ENCODE measurements around the gene FAM200B.

The FAM200B gene

GRCh38 chr4:15696866-15697265, 15.2 kb downstream of the FAM200B start:
- TF ChIP-seq GATA2 (IDR thresholded peaks at IDR 0.05; ENCODE audit: low read depth, low read length) (no peak), GATA3 (IDR thresholded peaks at IDR 0.05; ENCODE audit: low read depth, low read length) (no peak)

DNA sequence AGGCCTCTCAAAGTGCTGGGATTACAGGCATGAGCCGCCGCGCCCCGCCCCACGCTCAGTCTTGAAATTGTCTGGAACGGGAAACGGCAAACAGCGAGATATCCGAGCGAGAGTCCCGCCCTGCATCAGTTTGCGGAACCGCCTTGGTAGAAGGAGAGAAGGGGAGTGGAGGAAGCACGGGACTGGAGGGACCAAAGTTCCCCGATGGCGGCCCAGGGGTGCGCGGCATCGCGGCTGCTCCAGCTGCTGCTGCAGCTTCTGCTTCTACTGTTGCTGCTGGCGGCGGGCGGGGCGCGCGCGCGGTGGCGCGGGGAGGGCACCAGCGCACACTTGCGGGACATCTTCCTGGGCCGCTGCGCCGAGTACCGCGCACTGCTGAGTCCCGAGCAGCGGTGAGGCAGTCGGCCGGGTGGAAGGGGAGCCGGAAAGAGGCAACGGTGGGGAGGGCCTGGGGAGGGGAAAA, 21.3 kb downstream of the FAM200B start, which contains the start of gene BST1:
Gene BST1 (plus strand): TSS at position 125 of the 463 bp plus-strand sequence. CDS start 80 bp downstream, at position 205.
- no peak for TF ChIP-seq GATA3 (IDR thresholded peaks at IDR 0.05; ENCODE audit: low read depth, low read length)
- TF ChIP-seq GATA2 (IDR thresholded peaks at IDR 0.05; ENCODE audit: low read depth, low read length): no peak

GRCh38 chr4:15703439-15703838, 21.8 kb downstream of the FAM200B start:
- TF ChIP-seq GATA2 (IDR thresholded peaks at IDR 0.05; ENCODE audit: low read depth, low read length) (no peak), GATA3 (IDR thresholded peaks at IDR 0.05; ENCODE audit: low read depth, low read length) (no peak)

DNA sequence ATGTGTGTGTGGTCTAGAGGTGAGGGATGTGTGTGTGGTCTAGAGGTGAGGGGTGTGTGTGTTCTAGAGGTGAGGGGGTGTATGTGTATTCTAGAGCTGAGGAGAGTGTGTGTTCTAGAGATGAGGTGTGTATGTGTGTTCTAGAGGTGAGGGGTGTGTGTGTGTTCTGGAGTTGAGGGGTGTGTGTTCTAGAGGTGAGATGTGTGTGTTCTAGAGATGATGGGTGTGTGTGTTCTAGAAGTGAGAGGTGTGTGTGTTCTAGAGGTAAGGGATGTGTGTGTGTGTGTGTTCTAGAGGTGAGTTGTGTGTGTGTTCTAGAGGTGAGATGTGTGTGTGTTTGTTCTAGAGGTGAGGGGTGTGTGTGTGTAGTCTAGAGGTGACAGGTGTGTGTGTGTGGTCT, 22.5 kb downstream of the FAM200B start:
- TF ChIP-seq GATA2 (IDR thresholded peaks at IDR 0.05; ENCODE audit: low read depth, low read length) (no peak), GATA3 (IDR thresholded peaks at IDR 0.05; ENCODE audit: low read depth, low read length) (no peak)

DNA sequence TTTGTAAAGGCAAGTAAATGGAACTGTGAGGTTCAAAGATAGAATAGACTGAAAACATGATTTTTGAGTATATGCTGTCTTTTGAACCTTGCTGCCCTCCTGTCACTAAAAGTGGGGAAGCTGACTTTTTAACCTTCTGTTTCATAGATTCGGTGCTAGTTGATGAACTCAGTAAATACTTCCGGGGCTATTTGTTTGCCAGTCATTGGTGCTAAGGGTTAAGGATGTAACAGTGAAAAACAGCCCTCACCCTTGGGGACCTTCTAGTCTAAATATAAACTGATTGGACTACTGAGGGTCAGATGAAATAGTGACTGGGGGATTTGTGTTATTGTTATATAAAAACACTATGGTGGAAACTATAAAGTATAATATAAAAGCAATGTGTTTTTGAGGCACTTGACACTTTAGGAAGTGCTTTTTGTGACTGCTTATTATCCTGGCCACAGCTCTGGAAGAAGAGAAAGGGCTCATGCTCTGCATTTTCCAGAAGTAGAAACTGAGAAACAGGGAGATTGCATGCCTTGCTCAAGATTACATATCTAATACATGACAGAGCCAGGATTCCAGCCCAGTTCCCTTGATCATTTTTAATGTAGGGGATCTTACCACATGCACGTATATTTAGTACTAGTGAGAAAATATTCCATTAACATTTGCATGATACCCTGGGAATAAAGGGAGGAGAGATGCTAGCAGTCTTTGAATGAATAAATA, 25.2 kb downstream of the FAM200B start:
- TF ChIP-seq GATA2 (IDR thresholded peaks at IDR 0.05; ENCODE audit: low read depth, low read length) (no peak), GATA3 (IDR thresholded peaks at IDR 0.05; ENCODE audit: low read depth, low read length) (no peak)

DNA sequence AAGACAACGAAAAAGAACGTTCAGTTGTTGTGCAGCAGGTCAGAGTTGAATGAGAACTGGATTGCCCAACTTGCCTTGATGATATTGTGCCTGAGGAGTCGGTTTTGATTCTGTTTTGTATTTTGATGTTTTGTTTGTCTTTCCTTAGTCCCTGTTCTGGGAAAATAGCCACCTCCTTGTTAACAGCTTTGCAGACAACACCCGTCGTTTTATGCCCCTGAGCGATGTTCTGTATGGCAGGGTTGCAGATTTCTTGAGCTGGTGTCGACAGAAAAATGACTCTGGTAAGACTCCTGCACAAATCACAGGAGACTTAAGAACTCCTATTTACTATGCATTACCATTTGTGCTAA, 25.7 kb downstream of the FAM200B start:
- TF ChIP-seq GATA2 (IDR thresholded peaks at IDR 0.05; ENCODE audit: low read depth, low read length): no peak
- TF ChIP-seq GATA3 (IDR thresholded peaks at IDR 0.05; ENCODE audit: low read depth, low read length): no peak

- TF ChIP-seq GATA2 (IDR thresholded peaks at IDR 0.05; ENCODE audit: low read depth, low read length): no peak
Observed at GRCh38 chr4:15711762-15712161, 30.1 kb downstream of the FAM200B start.

DNA sequence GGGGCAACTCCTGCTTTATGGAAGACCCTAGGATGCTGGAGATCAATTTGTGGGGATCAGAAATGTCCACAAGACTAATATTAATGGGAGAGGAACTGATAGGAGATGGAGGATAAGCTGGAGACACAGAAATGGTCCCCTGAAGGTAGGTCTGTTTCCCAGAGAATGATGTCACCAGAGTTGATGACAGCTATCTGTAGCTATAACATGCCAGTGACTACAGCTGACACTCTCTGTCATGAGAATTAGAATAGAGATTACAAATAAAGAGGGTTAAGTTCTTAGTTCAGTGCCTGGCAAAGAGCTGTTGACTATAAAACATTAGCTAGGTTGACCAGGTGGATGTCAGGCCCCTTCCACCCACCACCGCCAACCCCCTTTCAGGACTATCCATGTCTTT, 30.6 kb downstream of the FAM200B start:
- TF ChIP-seq GATA3 (IDR thresholded peaks at IDR 0.05; ENCODE audit: low read depth, low read length) (no peak), GATA2 (IDR thresholded peaks at IDR 0.05; ENCODE audit: low read depth, low read length) (no peak)

DNA sequence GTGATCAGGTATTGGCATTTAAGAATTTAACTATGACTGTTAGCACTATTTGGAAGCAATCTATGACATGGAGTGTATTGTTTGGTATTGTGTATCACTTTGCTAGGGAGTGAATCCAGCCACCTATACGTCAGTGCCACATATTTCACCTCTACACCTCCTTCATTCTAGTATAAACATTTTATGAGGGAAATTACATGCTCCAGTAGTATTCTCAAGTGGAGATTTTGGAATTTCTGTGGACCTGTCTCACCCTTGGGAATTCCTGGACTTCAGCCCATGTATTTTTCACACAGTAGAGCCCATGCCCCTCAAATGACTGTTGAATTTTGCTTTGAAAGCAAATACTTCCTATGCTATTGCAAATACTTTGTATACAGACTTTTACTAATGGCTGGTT, 32.5 kb downstream of the FAM200B start:
- no peak for TF ChIP-seq GATA2 (IDR thresholded peaks at IDR 0.05; ENCODE audit: low read depth, low read length)

GRCh38 chr4:15714646-15715435, 33.2 kb downstream of the FAM200B start:
- TF ChIP-seq GATA2 (IDR thresholded peaks at IDR 0.05; ENCODE audit: low read depth, low read length) (no peak), GATA3 (IDR thresholded peaks at IDR 0.05; ENCODE audit: low read depth, low read length) (no peak)

GRCh38 chr4:15716115-15716514, 34.5 kb downstream of the FAM200B start:
- no peak for TF ChIP-seq GATA2 (IDR thresholded peaks at IDR 0.05; ENCODE audit: low read depth, low read length)

GRCh38 chr4:15717086-15717485, 35.5 kb downstream of the FAM200B start:
- no peak for TF ChIP-seq GATA2 (IDR thresholded peaks at IDR 0.05; ENCODE audit: low read depth, low read length)
- no peak for TF ChIP-seq GATA3 (IDR thresholded peaks at IDR 0.05; ENCODE audit: low read depth, low read length)

DNA sequence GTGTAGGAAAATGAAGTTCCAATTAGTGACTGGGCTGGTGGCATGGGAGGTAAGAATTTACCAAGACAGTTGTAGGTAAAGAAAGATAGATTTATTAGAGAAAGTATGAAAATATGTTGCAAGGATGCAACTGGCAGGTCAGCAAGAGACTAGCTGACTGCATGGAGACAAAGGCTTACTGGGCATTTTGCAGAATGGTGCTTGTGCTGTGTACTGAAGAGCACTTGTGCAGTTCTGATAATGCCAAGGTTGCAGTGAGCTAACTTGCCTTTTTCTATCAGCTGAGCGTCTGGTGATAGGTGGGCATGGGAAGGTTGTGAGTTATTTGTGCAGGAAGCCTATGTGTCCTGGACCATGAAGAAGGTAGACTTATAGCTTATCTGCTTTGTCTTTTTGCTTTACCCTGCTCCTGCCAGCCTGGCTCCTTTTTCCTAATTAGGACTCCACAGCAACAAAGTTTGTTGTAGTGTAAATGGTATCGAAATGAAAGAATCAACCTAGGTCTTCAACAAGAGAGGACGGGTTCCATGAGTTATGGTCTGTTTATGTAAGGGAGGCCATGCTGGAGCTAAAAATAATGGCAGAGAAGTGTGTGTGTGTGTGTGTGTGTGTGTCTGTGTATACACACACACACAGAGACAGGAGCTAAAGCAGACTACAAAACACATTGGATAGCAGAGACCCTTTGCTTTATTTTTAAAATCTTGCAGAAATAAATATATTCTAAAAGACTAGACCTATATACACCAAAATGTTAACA, 36.2 kb downstream of the FAM200B start:
- TF ChIP-seq GATA3 (IDR thresholded peaks at IDR 0.05; ENCODE audit: low read depth, low read length) (no peak), GATA2 (IDR thresholded peaks at IDR 0.05; ENCODE audit: low read depth, low read length) (no peak)

DNA sequence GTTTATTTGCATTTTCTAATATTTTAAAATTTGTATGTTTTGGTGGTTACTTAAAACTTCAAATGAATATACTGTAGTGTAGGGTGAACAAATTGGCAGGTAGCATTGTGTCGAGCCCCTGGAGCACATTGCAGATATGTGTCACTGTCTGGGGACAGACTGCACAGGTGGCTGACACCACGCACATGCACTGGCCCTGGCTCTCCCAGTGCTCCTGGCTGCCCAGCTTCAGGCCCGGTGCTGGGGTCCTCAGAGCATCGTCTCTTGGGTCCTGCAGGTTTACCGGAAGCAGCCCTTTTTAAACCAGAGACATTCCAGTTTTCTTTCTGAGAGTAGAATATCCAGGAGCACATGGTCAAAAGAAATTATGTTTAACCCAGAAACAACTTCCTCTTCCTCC, 36.8 kb downstream of the FAM200B start:
- TF ChIP-seq GATA2 (IDR thresholded peaks at IDR 0.05; ENCODE audit: low read depth, low read length) (no peak), GATA3 (IDR thresholded peaks at IDR 0.05; ENCODE audit: low read depth, low read length) (no peak)
